ENCODE data around the gene SKIC2. TPM values are rescaled to one million over a fixed set of nuclear protein-coding genes. Genes with fewer than 3 reads are reported as not detected.
"Not testable (repeated sequence)": the region's sequence is repeated elsewhere in the genome, so short reads cannot be mapped to it uniquely, and the experiment has no call there.

The SKIC2 gene
- total and polyA plus RNA-seq, 7 donors = 22.1 to 73.4 (median 31.6) TPM

GRCh38 chr6:31977816-31978431, 18.9 kb downstream of the SKIC2 start:
- peak; percentile 46 for DNase-seq
- H3K27me3 ChIP-seq = no peaks in the 10 kb centered on the region
- intact Hi-C loops (cut with DNase I) = loop anchor here (10.0 kb wide), 1 partner anchor 217 kb away; the partner anchor contains the start of genes GPSM3 and PBX2
- TF ChIP-seq POLR2AphosphoS5 (IDR thresholded peaks at IDR 0.05) (no peak), EP300 (IDR thresholded peaks at IDR 0.05) (no peak), CTCF (IDR thresholded peaks at IDR 0.05) (no peak), POLR2A (IDR thresholded peaks at IDR 0.05) (no peak)
- H3K4me1 ChIP-seq = peaks cover 0 to 13% (median 8%) of the 10 kb centered on the region in 4 donors
- H3K4me3 ChIP-seq = no peak overlapping the region
- H3K9me3 ChIP-seq = no peaks in the 10 kb centered on the region
- peaks cover 0 to 11% (median 9%) of the 10 kb centered on the region in 4 donors for H3K36me3 ChIP-seq
- no peak overlapping the region for H3K27ac ChIP-seq
- 95 to 96% methylated on average over 12 of the region's 12 CpGs for WGBS, 2 donors

GRCh38 chr6:31978831-31979230, 19.9 kb downstream of the SKIC2 start:
- no peaks in the 10 kb centered on the region for H3K9me3 ChIP-seq
- no peak for TF ChIP-seq EP300 (IDR thresholded peaks at IDR 0.05)
- H3K4me1 ChIP-seq = peaks cover 0 to 4% (median 0%) of the 10 kb centered on the region in 4 donors
- H3K36me3 ChIP-seq = peaks cover 0 to 11% (median 9%) of the 10 kb centered on the region in 4 donors
- WGBS, 2 donors = 85 to 95% methylated on average over 5 of the region's 5 CpGs
- H3K27me3 ChIP-seq = no peaks in the 10 kb centered on the region
- DNase-seq = no peak
- no peak overlapping the region for H3K4me3 ChIP-seq
- H3K27ac ChIP-seq = no peak overlapping the region
- intact Hi-C loops (cut with DNase I) = loop anchor here (10.0 kb wide), 1 partner anchor 216 kb away; the partner anchor contains the start of genes GPSM3 and PBX2

DNA sequence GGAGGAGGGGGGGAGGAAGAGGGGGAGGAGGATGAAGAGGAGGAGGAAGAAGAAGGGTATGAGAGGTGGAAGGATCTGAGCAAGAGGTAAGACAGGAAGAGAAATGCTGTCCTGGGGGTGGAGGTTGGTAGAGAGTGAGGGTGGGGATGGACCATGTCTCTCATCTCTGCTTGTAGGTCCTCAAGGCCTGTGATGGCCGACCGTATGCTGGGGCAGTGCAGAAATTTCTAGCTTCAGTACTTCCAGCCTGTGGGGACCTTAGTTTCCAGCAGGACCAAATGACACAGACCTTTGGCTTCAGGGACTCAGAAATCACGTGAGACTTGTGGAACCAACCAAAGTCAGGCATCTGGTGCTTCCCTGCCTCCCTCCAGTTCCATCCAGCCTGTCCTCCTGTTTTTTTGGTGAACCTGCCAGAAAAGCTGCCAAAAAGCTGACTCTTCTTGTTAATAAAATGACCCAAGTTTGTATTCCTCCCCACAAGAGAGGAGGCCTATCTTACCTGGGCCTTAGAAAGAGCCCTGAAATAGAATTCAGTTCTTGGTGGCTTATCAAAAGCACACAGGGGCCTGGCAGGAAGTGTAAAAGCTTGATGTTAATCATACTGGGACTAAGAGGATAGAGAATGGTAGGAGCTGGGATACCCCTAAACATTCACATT, 20.4 kb downstream of the SKIC2 start:
- peak; percentile 46 for DNase-seq
- intact Hi-C loops (cut with DNase I) = loop anchor here (10.0 kb wide), 1 partner anchor 215 kb away; the partner anchor contains the start of genes GPSM3 and PBX2
- peaks cover 0 to 11% (median 9%) of the 10 kb centered on the region in 4 donors for H3K36me3 ChIP-seq
- WGBS, 2 donors = 88 to 96% methylated on average over 3 of the region's 3 CpGs
- TF ChIP-seq EP300 (IDR thresholded peaks at IDR 0.05) = no peak
- no peaks in the 10 kb centered on the region for H3K27me3 ChIP-seq
- H3K4me3 ChIP-seq = no peak overlapping the region
- H3K9me3 ChIP-seq = no peaks in the 10 kb centered on the region
- H3K4me1 ChIP-seq = no peaks in the 10 kb centered on the region
- peak overlapping the region in 2 of 4 donors; percentile 1 to 17 for H3K27ac ChIP-seq

- not testable (repeated sequence) for H3K27ac ChIP-seq
Measured at GRCh38 chr6:31980195-31980876, 21.4 kb downstream of the SKIC2 start.

DNA sequence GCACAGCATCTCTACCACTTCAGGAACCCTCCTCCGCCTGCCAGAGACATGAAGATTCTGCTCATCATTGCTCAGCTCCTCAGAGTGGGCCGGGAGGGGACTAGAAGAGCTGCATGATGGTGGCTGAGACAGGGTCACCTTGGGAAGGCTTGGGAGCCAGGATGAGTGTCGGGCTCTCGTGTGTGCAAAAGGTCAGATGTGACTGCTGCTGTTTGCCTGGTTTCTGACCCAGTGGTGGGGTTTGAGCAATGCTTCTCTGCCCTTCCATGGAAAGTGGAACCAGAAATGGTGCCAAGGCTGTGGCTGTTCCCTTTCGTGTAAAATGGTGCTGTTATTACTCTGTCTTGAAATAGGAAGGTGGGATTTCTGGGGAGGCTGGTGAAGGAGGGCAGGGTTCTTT, 22.0 kb downstream of the SKIC2 start:
- H3K27me3 ChIP-seq; H3K27ac ChIP-seq; DNase-seq; H3K9me3 ChIP-seq; intact Hi-C loops (cut with DNase I); H3K4me1 ChIP-seq; H3K4me3 ChIP-seq: not testable (repeated sequence)
- WGBS, 2 donors = no CpG with 5 or more reads among the region's 5 CpGs
- H3K36me3 ChIP-seq = peaks cover 0 to 11% (median 9%) of the 10 kb centered on the region in 4 donors

More at GRCh38 chr6:31980195-31980876, 21.4 kb downstream of the SKIC2 start:
- WGBS, 2 donors = 92 to 95% methylated on average over 13 of the region's 13 CpGs
- intact Hi-C loops (cut with DNase I); H3K27me3 ChIP-seq; H3K9me3 ChIP-seq; H3K4me3 ChIP-seq; H3K4me1 ChIP-seq: not testable (repeated sequence)
- peak; percentile 39 for DNase-seq
- H3K36me3 ChIP-seq = peaks cover 0 to 11% (median 9%) of the 10 kb centered on the region in 4 donors

GRCh38 chr6:31981744-31982143, 22.8 kb downstream of the SKIC2 start, which contains the start of gene C4A:
C4A (plus strand) TSS chr6:31982057; CDS start chr6:31982108, 51 bp downstream.
- H3K9me3 ChIP-seq; H3K4me1 ChIP-seq; H3K4me3 ChIP-seq; intact Hi-C loops (cut with DNase I); DNase-seq; H3K27me3 ChIP-seq; H3K27ac ChIP-seq: not testable (repeated sequence)
- H3K36me3 ChIP-seq = peaks cover 0 to 11% (median 9%) of the 10 kb centered on the region in 4 donors
- no CpG with 5 or more reads among the region's 7 CpGs for WGBS, 2 donors

GRCh38 chr6:31989363-31989762, 30.4 kb downstream of the SKIC2 start:
- H3K27ac ChIP-seq; intact Hi-C loops (cut with DNase I); DNase-seq; H3K36me3 ChIP-seq; H3K9me3 ChIP-seq; H3K4me3 ChIP-seq; H3K4me1 ChIP-seq; H3K27me3 ChIP-seq: not testable (repeated sequence)
- WGBS, 2 donors = no CpG with 5 or more reads among the region's 10 CpGs

- H3K27ac ChIP-seq; H3K4me1 ChIP-seq; H3K36me3 ChIP-seq; H3K4me3 ChIP-seq; intact Hi-C loops (cut with DNase I); H3K27me3 ChIP-seq; H3K9me3 ChIP-seq: not testable (repeated sequence)
- DNase-seq = peak; percentile 40
- 94 to 97% methylated on average over 9 to 10 of the region's 14 CpGs for WGBS, 2 donors
Measured at GRCh38 chr6:31994421-31994820, 35.4 kb downstream of the SKIC2 start.

DNA sequence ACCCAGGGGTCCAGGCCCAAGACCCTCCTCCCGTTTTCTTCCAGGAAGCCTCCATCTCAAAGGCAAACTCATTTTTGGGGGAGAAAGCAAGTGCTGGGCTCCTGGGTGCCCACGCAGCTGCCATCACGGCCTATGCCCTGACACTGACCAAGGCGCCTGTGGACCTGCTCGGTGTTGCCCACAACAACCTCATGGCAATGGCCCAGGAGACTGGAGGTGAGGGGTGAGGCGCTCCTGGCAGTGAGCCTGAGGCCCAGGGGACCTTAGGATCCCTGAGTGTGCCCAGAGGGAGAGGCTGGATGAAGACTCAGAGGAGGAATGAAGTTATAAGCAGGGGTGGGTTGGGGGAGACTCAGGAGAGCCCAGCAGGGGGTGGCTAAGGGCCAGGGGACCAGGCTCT, 37.4 kb downstream of the SKIC2 start:
- DNase-seq = peak; percentile 53
- H3K4me1 ChIP-seq; H3K36me3 ChIP-seq; H3K27me3 ChIP-seq; H3K4me3 ChIP-seq; H3K9me3 ChIP-seq; H3K27ac ChIP-seq; intact Hi-C loops (cut with DNase I): not testable (repeated sequence)
- WGBS, 2 donors = 92 to 94% methylated on average over 6 of the region's 6 CpGs

DNA sequence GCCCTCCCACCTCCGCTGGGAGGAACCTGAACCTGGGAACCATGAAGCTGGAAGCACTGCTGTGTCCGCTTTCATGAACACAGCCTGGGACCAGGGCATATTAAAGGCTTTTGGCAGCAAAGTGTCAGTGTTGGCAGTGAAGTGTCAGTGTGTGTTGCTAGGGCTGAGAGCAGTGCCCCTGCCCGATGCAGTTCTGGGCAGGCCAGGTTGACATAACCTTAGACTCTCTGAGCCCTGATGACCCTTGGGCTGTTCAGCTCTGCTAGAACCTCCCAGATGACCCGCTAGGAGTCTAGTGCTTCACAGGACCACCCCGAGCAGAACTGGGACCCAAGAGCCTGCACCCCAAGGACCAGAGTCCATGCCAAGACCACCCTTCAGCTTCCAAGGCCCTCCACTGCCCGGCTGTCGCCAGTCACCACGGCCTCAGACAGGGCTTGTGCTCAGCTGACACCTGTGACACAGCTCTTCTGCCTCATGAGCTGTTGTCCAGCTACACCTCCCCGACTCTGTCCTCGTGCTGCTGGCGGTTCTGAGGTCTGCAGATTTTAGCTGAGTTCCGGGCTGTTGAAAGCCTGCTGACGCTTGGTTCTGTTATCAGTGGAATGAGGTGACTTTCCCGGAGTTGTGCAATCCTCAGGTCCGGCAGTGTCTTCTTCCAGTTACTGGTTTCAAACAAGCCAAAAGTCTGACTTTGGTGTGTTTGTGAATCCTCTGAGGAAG, 43.7 kb downstream of the SKIC2 start:
- H3K27ac ChIP-seq; H3K27me3 ChIP-seq; H3K4me3 ChIP-seq; H3K36me3 ChIP-seq; H3K4me1 ChIP-seq; DNase-seq; H3K9me3 ChIP-seq; intact Hi-C loops (cut with DNase I): not testable (repeated sequence)
- no CpG with 5 or more reads among the region's 15 CpGs for WGBS, 2 donors

Data from sigmoid colon (tissue), 7 donors.